GM21737 (cell line): ENCODE data around the gene HOXA3.

Experiments
- ATAC-seq: cut with Tn5 transposase; IDR thresholded peaks from one replicate; pipeline ENCODE4 v1.9.1; 2021; ENCODE audit warnings: mild to moderate bottlenecking, moderate library complexity; ENCODE audit not compliant: unreplicated experiment

The HOXA3 gene

GRCh38 chr7:27116962-27117886 lies 35.2 kb downstream of the HOXA3 start:
- no peak for ATAC-seq

DNA sequence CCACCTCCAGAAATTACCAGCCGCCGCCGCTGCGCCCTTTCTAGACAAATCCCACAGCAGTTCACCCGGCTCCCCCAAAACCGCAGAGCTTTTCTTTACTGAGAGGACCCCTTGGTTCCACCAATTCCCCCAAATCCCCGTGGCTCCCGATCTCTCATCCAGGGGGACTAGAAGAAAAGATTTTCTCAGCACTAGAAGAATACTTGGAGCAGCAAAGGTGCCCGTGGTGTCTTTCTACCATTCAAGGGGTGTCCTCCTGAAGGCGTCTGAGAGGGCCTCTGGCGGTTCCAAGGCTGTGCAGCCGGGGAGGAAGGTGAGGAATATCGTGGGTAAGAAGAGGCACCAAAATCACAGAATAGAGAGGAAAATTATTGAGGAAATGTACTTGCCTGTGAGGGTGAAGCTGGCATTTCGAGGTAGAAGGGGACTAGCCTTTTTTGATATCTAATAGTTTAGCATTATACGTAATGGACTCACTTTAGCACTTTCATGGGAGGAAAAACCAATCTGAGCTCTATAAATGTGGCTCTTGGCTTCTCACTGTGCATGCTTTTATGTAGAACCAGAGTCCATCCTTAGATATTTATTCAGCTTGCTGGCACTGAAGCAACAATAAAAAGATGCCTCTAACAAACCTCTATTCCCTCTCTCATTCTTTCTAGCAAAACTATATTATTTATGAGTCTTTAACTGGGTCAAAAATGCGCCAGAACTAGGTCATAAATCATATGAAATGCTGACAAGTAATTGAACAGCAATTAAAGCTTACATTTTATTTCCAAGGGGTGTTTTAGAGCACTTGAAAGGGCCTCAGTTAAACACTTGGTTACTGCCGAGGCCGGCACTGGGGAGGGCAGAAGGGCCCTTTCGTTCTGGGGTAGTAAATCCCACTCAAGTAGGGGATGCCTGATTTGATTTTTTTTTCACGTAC lies 36.1 kb downstream of the HOXA3 start:
- ATAC-seq, result no peak

DNA sequence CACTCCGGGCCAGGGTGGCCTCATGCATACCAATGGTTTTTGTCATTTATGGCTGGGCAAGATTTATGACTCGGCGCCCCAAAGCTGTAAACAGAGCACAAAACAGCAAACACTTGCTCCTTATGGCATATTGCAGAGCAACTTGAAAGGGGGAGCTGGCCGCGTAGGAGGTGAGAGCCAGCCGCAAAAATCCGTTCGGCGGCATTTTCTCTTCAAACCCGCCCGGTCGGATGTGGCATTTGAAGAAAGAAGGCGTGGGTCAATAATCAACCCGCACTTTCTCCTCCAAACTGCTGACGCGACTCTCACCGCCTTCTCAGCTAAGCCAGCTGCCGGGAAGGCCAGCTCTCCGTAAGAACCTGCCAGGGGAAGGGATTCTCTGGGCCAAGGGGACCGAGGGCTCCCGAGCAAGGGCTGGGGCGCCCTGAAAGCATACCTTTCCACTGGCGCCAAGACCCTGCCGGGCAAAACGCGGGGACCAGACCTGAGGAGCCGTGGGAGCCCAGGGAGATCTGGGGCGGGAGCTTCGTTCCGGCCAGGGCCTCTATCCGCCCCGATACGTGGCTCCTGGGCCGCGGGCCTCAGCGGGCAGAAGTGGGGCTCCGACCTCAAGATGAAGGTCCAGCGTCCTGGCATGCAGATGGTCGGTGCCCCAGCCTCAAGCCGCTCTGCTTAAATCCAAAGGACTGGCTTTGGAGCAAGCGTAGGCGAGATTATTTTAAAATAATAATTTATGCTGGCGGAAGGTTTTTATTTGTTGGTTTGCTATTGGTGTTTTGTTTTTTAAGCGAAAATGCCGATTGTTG lies 37.0 kb downstream of the HOXA3 start:
- no peak for ATAC-seq

DNA sequence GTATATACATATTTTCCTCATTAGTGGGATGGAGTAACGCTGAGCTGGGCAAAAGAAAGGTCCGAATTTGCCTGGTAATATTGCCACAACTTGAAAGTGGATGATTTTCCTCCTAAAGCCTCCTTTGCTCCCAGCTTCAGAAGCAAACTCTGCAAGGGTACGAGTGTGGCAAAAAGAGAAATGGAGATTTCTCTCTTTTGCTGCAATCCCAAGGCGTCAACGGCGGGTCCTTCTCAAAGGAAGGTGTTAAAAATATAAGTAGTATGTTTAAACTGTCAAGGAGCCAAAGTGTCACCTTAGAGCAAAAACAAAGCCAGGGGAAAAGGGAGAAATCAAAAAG lies 37.5 kb downstream of the HOXA3 start:
- no peak for ATAC-seq

- ATAC-seq, result no peak
Measured at GRCh38 chr7:27113991-27114769, 38.2 kb downstream of the HOXA3 start.

GRCh38 chr7:27112955-27113949 lies 39.1 kb downstream of the HOXA3 start:
- no peak for ATAC-seq

- no peak for ATAC-seq
Measured at GRCh38 chr7:27112361-27112760, 40.0 kb downstream of the HOXA3 start.

DNA sequence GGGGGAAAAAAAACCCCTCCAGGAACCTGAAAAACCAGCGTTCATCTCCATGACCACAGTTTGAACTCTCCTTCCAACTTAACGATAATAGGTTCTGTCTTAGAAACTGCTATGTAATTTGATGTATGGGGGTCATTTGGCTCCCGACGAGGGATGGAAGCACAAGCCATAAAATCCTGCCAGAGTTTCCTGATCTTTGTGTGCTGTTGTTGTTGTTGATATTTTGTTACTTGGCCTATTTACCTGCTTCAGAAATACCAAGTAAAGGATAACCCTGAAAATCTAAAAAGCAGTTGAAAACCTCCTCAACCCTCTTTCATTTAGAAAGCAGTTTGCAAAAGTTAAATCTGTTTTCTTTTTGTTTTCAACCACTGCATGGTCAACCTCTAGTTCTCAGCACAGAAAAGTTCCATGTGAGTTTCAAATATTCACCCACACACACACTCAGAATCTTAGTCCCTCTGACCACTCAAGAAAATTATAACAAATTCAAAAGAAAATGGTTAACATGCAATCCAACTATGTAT lies 40.6 kb downstream of the HOXA3 start:
- no peak for ATAC-seq

DNA sequence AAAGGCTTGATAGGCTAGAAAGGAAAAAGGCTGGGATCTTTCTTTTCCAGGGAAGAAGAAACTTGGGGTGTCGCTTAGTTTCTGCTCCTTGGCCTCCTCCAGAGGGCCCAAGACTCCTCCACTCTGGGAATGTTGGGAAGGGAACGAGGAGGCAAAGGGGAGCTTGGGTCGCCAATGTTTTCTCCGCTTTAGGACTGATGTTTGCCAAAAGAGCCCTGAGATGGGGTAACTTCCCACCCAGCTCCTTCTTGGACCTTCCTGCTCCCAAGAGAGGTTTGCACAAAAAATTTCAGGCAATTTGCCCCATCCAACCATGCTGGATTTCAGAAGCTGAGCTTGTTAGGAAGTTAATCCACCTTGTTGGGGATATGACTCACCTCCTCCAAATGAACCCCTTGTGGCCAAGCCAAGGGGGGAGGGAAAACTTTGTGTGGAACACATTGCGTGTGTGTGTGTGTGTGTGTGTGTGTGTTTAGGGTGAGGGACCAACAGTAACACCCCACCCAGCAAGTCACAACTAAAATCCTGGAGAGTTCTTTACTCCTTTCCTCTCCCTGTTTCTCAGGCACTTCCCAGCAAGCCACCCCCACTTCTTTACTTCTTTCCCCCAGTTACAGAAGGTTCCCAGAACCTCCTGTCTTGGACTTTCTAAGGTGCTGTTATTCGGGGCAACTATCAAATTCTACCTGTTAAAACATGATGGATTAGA lies 41.2 kb downstream of the HOXA3 start:
- ATAC-seq, result no peak

- no peak for ATAC-seq
Measured at GRCh38 chr7:27110186-27111031, 42.0 kb downstream of the HOXA3 start.

DNA sequence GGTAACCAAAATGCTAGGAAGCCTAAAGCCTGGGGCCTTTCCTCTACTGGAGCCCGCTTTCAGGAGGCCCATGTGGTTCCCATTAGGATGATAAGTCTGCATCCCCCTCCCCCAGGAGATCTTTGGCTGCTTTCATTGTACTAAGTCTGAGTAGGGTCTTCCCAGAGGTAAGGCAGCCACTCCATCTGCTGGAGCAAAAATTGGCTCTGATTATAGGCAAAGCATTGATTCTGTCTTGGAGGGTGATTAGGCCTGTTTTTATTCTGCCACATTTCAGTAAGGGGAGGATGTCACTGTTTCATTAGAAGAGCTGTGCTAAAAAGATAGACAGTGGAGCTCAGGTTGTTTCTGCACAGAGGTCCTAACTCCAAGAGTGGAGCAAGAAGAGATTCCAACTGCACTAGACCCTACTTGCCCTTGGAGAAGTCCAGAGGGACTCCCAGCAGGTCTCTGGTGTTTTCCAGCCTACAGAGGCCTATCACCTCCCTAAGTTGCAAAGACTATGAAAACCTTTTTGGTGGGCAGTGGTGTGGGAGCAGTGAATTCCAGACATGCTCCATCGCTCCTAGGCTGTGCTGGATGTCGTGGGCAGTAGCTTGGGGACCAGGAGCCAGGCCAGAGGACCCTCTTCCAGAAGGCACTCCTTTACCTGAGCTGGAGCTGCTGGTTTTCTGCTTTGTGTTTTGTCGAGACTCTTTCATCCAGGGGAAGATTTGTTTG lies 42.8 kb downstream of the HOXA3 start:
- ATAC-seq, result no peak

- ATAC-seq, result no peak
Measured at GRCh38 chr7:27108390-27109127, 43.8 kb downstream of the HOXA3 start.

- no peak for ATAC-seq
Measured at GRCh38 chr7:27107391-27108381, 44.7 kb downstream of the HOXA3 start.

- no peak for ATAC-seq
Measured at GRCh38 chr7:27106901-27107240, 45.5 kb downstream of the HOXA3 start.
